ENCODE data around the gene UQCC2.

DNA sequence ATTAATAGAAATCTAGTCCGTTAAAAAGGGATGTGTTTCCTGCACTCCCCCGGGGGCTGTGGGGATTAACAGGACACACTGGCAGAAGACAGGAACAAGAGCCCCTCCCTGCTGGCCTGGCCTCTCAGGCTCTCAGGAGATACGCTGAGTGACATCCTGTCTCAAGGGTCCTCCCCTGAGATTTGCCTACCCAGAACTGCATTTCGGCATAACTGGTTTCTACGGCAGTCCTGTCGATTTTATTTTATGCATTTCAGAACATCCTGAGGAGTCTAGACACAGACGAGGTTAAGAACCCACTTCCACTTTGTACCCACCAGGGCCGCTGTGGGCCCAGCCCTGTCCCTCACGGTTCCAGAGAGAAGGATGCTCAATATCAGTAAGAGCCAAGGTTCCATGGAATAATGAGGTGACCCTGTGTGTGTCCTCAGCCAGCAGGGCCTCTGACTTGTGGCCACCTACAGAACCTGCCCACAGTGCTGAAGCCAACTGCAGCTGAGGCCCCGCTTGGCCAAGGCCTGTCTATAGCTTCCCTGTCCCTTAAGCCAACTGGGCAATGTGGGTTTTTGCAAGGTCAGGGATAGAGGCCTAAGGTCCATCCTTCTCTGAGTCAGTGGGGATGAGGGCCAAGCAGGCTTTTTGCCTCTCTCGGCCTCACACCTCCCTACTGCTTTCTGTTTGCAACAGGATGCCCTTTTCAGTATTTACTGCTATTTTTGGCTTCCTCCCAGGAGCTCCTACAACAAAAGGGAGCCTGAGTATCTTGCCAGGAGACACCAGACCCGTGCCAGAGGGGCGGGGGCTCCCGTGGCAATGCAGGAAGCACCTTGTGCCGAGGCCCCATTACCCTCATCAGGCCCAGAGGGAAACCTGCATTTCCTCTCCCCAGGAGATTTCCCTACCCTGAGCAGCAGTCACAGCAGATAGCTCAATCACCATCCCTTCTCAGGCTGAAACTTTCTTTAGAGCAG is 14.7 kb downstream of the UQCC2 start:
- no peak for TF ChIP-seq POLR2A (IDR thresholded peaks at IDR 0.05)
- TF ChIP-seq CTCF (IDR thresholded peaks at IDR 0.05) = no peak

Data from testis (tissue), 2 donors.